CD4-positive, alpha-beta T cell (primary cell): Measurements from ENCODE around the gene UFSP1. TPM values are rescaled to one million over a fixed set of nuclear protein-coding genes. Genes with fewer than 3 reads are reported as not detected.

ENCODE experiments used
- ATAC-seq: fragments of 200-7000 bp; cut with Tn5 transposase; one replicate; pipeline ENCODE4 v1.10.0; 2022; ENCODE audit warnings: mild to moderate bottlenecking; ENCODE audit not compliant: poor library complexity
- CTCF ChIA-PET: fragments of 350-600 bp; sonication (Branson Sonifier 250); formaldehyde crosslinking; loops from one replicate; lab custom pipeline; 2021; ENCODE audit warnings: antibody characterized with exemption, inconsistent platforms; lab: Charles Lee
- POLR2A ChIA-PET: fragments of 350-600 bp; sonication (Branson Sonifier 250); formaldehyde crosslinking; loops from one replicate; lab custom pipeline; 2021; ENCODE audit warnings: antibody characterized with exemption, inconsistent platforms; lab: Charles Lee
- DNase-seq, 14 experiments: peaks; one replicate each; pipeline ENCODE4 v3.0.0-alpha.2; 2013 to 2020; ENCODE audit warnings: mixed read lengths in 2 of 14
- H3K27ac ChIP-seq, 2 donors: one replicate each; pipeline versions ENCODE4 v1.5.1 to v1.7.0; 2013; ENCODE audit warnings: low read length in 2 of 2, low read depth in 1 of 2, mild to moderate bottlenecking in 1 of 2
- H3K27me3 ChIP-seq, 2 experiments: 1 replicate in 1 of 2; 2 replicates in 1 of 2; pipeline versions ENCODE4 v1.6.1 to v1.7.0; 2013; ENCODE audit warnings: low read length in 2 of 2, control low read depth in 1 of 2, mild to moderate bottlenecking in 1 of 2, moderate library complexity in 1 of 2; ENCODE audit not compliant: insufficient read depth in 2 of 2, control insufficient read depth in 1 of 2
- H3K36me3 ChIP-seq: one replicate; pipeline ENCODE4 v1.6.1; 2013; ENCODE audit warnings: low read length, control low read depth; ENCODE audit not compliant: insufficient read depth
- H3K4me1 ChIP-seq: one replicate; pipeline ENCODE4 v1.6.1; 2013; ENCODE audit warnings: low read length, control low read depth; ENCODE audit not compliant: insufficient read depth
- H3K4me3 ChIP-seq: one replicate; pipeline ENCODE4 v1.5.1; 2013; ENCODE audit warnings: mild to moderate bottlenecking, low read length, moderate library complexity
- H3K9me3 ChIP-seq, 2 experiments: 1 replicate in 1 of 2; 2 replicates in 1 of 2; pipeline versions ENCODE4 v1.6.1 to v1.7.0; 2013; ENCODE audit warnings: low read length in 2 of 2, mild to moderate bottlenecking in 2 of 2, control low read depth in 1 of 2, moderate library complexity in 1 of 2; ENCODE audit not compliant: control insufficient read depth in 1 of 2, insufficient read depth in 1 of 2
- H3K27ac Mint-ChIP-seq: one replicate; pipeline ENCODE4 v1.8.0; 2020; ENCODE audit warnings: mixed read lengths
- H3K27me3 Mint-ChIP-seq: one replicate; pipeline ENCODE4 v1.8.0; 2021; ENCODE audit warnings: mixed read lengths
- H3K36me3 Mint-ChIP-seq: one replicate; pipeline ENCODE4 v1.8.0; 2021; ENCODE audit warnings: low read depth, mixed read lengths
- H3K4me1 Mint-ChIP-seq: one replicate; pipeline ENCODE4 v1.8.0; 2021; ENCODE audit warnings: low read depth, mixed read lengths
- H3K4me3 Mint-ChIP-seq: one replicate; pipeline ENCODE4 v1.8.0; 2020; ENCODE audit warnings: mild to moderate bottlenecking, mixed read lengths
- H3K9me3 Mint-ChIP-seq: one replicate; pipeline ENCODE4 v1.8.0; 2020; ENCODE audit warnings: mixed read lengths
- intact Hi-C, 2 experiments: fragments of 100-400 bp; cut with DNase I in 1 of 2; cut with micrococcal nuclease in 1 of 2; formaldehyde crosslinking; loops; one replicate each; pipeline versions ENCODE4 v1.15.1 to v1.9.0; 2023 to 2025; cut with DNase I, micrococcal nuclease
- total RNA-seq, 174 experiments: library from RNA in 2 of 174; stranded (reverse) in 2 of 174; gene quantifications; one replicate each; pipeline ENCODE4 v1.2.3 and lab custom pipeline; 2021 to 2026
- TF ChIP-seq, protein P1 (sequence below): fragments of 200-600 bp; IDR thresholded peaks from one replicate; pipeline ENCODE4 v1.8.0; 2022; ENCODE audit warnings: antibody characterized with exemption, mild to moderate bottlenecking

The UFSP1 gene
- total RNA-seq, 2 experiments from 2014 or later = 1.1 to 1.5 TPM

DNA sequence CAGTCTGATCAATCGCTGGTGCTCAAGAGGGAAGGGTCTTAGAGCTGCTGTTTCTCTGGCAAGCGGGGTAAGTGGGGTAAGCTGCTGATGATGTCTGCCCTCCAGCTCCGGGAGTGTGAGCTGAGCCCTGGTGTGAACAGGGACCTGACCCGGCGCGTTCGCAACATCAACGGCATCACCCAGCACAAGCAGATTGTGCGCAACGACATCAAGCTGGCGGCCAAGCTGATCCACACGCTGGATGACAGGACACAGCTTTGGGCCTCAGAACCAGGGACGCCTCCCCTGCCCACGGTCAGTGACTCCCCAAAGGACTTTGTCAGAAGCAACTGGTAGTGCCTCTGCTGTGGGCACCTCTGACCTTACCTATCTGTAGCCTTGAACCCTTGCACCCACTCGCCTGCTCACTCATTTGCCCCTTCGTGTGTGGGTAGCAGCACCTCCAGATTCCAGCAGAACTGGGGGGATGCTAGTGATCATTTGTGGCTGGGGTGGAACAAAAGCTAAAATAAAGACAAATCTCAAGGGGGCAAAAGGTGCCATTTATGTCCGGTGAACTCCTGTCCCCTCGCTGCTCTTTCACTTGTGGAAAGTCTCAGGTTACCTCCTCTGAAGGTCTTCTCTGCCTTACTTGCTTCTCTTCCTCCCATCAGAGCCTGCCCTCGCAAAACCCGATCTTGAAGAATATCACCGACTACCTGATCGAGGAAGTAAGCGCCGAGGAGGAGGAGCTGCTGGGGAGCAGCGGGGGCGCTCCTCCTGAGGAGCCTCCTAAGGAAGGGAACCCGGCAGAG is 3.2 kb downstream of the UFSP1 start:
- Histone ChIP-seq H3K4me1 (peaks cover 63% of the 10 kb centered on the region), H3K27ac (peak overlapping the region in 1 of 2 donors; percentile 92)

DNA sequence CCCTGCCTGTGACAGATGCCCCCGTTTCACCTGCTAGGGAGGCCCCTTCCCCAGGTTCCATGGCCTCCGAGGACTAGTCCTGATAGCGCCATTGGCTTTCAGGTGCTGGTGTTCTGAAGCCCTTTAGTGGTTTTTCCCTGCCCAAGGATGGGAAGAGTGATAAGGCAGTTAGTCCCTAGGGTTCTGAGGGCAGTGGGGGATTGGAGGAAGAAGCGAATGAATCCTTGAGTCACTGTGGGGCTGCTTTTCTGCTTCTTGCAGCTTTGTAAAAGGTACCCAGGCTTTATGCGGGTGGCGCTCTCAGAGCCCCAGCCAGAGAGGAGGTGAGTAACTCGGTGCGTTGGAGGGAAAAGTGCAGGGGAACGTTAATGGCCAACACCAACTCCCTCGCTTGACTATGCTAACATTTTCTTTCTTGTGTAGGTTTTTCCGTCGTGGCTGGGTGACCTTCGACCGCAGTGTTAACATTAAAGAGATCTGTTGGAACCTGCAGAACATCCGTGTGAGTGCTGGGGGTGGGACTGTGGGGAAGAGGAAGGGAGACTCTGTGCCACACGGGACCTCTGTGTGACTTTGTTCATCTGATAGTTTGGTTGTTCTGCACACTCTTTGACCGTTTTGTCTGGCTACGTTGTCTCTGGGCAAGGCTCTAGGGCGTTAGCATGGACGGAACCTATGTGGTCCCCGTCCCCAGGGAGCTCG is 3.9 kb downstream of the UFSP1 start:
- intact Hi-C loops = loop anchor here in 1 of 2 experiments (5.0 kb wide), 1 partner anchor 282 kb away; the partner anchor contains the start of gene VGF

More for the DNA sequence above, 3.2 kb downstream of the UFSP1 start:
- H3K36me3 Mint-ChIP-seq = peaks cover 74% of the 10 kb centered on the region
- ChIA-PET POLR2A (interaction anchor here (1.4 to 6.3 kb wide), 5 partner anchors 10 to 331 kb away, joined by 3 to 206 read pairs (median 7); partner anchors contain the start of genes PLOD3, SLC12A9, SRRT and TRIM56), CTCF (no interaction called here)
- intact Hi-C loops = loop anchor here in 1 of 2 experiments (5.0 kb wide), 1 partner anchor 281 kb away; the partner anchor contains the start of gene VGF
- no peaks in the 10 kb centered on the region for H3K9me3 Mint-ChIP-seq
- H3K4me1 Mint-ChIP-seq = peaks cover 64% of the 10 kb centered on the region
- peak overlapping the region; percentile 60 for H3K4me3 Mint-ChIP-seq
- Histone ChIP-seq H3K27me3 (peaks cover 4 to 10% of the 10 kb centered on the region in 2 experiments), H3K9me3 (peaks cover 0 to 10% of the 10 kb centered on the region in 2 experiments), H3K4me3 (no peak overlapping the region), H3K36me3 (peaks cover 72% of the 10 kb centered on the region)
- no peak for ATAC-seq
- H3K27me3 Mint-ChIP-seq = peaks cover 10% of the 10 kb centered on the region
- H3K27ac Mint-ChIP-seq = peak overlapping the region; percentile 95
- peak in 1 of 14 experiments; percentile 31 for DNase-seq
- TF ChIP-seq, protein P1, sequence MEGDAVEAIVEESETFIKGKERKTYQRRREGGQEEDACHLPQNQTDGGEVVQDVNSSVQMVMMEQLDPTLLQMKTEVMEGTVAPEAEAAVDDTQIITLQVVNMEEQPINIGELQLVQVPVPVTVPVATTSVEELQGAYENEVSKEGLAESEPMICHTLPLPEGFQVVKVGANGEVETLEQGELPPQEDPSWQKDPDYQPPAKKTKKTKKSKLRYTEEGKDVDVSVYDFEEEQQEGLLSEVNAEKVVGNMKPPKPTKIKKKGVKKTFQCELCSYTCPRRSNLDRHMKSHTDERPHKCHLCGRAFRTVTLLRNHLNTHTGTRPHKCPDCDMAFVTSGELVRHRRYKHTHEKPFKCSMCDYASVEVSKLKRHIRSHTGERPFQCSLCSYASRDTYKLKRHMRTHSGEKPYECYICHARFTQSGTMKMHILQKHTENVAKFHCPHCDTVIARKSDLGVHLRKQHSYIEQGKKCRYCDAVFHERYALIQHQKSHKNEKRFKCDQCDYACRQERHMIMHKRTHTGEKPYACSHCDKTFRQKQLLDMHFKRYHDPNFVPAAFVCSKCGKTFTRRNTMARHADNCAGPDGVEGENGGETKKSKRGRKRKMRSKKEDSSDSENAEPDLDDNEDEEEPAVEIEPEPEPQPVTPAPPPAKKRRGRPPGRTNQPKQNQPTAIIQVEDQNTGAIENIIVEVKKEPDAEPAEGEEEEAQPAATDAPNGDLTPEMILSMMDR = no peak

More for the DNA sequence above, 3.9 kb downstream of the UFSP1 start:
- H3K4me3 Mint-ChIP-seq = peak overlapping the region; percentile 48
- peak in 1 of 14 experiments; percentile 22 for DNase-seq
- ATAC-seq = no peak
- Histone ChIP-seq H3K9me3 (peaks cover 0 to 10% of the 10 kb centered on the region in 2 experiments), H3K27ac (peak overlapping the region in 1 of 2 donors; percentile 46), H3K36me3 (peaks cover 79% of the 10 kb centered on the region), H3K4me1 (peaks cover 59% of the 10 kb centered on the region), H3K4me3 (peak overlapping the region; percentile 2), H3K27me3 (peaks cover 0 to 2% of the 10 kb centered on the region in 2 experiments)
- ChIA-PET POLR2A (interaction anchor here (2.6 to 6.3 kb wide), 2 partner anchors 9 to 200 kb away, joined by 11 to 206 read pairs; partner anchors contain the start of genes SRRT and TRIM56), CTCF (no interaction called here)
- no peaks in the 10 kb centered on the region for H3K9me3 Mint-ChIP-seq
- H3K27me3 Mint-ChIP-seq = peaks cover 5% of the 10 kb centered on the region
- peak overlapping the region; percentile 75 for H3K27ac Mint-ChIP-seq
- peaks cover 81% of the 10 kb centered on the region for H3K36me3 Mint-ChIP-seq
- peaks cover 59% of the 10 kb centered on the region for H3K4me1 Mint-ChIP-seq
- TF ChIP-seq, protein P1 = no peak
